Upper lobe of right lung (tissue), 1 donor: ENCODE data around the gene BRINP3. TPM values are rescaled to one million over a fixed set of nuclear protein-coding genes. Genes with fewer than 3 reads are reported as not detected.
"Not testable (repeated sequence)": the region's sequence is repeated elsewhere in the genome, so short reads cannot be mapped to it uniquely, and the experiment has no call there.

ENCODE experiments used
- ATAC-seq: fragments of 200-7000 bp; cut with Tn5 transposase; one replicate; pipeline ENCODE4 v1.9.1; 2020; ENCODE audit warnings: mild to moderate bottlenecking, moderate library complexity
- DNase-seq: peaks from one replicate; pipeline ENCODE4 v3.0.0-alpha.2; 2020
- H3K27ac ChIP-seq: fragments of 200-600 bp; one replicate; pipeline ENCODE4 v1.8.0; 2022
- H3K27me3 ChIP-seq: fragments of 200-600 bp; one replicate; pipeline ENCODE4 v1.8.0; 2022; ENCODE audit warnings: mild to moderate bottlenecking
- H3K36me3 ChIP-seq: fragments of 200-600 bp; one replicate; pipeline ENCODE4 v1.8.0; 2022
- H3K4me1 ChIP-seq: fragments of 200-600 bp; one replicate; pipeline ENCODE4 v1.8.0; 2022
- H3K4me3 ChIP-seq: fragments of 200-600 bp; one replicate; pipeline ENCODE4 v1.8.0; 2022; ENCODE audit warnings: mild to moderate bottlenecking
- H3K9me3 ChIP-seq: fragments of 200-600 bp; one replicate; pipeline ENCODE4 v1.8.0; 2022
- intact Hi-C: fragments of 100-400 bp; cut with DNase I; formaldehyde crosslinking; loops from one replicate; pipeline ENCODE4 v1.11.0; 2022
- long read RNA-seq: library from polyadenylated mRNA; unstranded; transcript quantifications from one replicate; pipeline ENCODE4 v2.0.0, GENCODE V29; 2021
- total RNA-seq: library from RNA; stranded (reverse); fragmentation: NEBNext Ultra II Directional; extraction: Animal tissue kit (Norgen Biotek cat#: 25700); gene quantifications from one replicate; pipeline ENCODE4 v1.2.1, GENCODE V29; 2021
- TF ChIP-seq, protein P1 (sequence below): fragments of 200-600 bp; IDR thresholded peaks from one replicate; pipeline ENCODE4 v1.8.0; 2022; ENCODE audit warnings: antibody characterized with exemption
- donor health status: DM: no; HTN: yes; CAD: no; lungs with severe emphysema.

The BRINP3 gene
- total RNA-seq: 1.2 TPM
- long read RNA-seq, partial matches to known transcripts: 0 of 2 reads
- long read RNA-seq, other reads (novel, unspliced or antisense): 2 of 2 reads

DNA sequence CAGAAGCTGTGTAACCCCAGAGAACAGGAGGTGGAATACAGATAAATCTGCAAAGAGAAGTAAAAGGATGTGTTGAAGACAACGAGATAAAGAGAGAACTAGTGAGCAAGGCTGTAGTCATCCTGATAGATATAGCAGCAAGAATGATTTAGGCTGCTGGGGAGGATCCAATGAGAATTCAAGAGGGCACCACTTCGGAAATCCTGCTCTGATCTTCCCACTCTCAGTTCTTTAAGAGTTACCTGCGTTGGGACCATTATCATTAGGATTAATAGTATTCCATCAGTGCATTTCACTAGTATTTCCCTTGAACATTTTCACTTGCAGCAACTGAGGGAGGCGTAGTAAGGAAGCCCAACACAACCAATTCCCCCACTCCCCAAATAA is at the start of gene BRINP3:
Gene BRINP3, minus strand, starts transcription at position 103 of the 387 bp plus-strand sequence.
- TF ChIP-seq, protein P1, sequence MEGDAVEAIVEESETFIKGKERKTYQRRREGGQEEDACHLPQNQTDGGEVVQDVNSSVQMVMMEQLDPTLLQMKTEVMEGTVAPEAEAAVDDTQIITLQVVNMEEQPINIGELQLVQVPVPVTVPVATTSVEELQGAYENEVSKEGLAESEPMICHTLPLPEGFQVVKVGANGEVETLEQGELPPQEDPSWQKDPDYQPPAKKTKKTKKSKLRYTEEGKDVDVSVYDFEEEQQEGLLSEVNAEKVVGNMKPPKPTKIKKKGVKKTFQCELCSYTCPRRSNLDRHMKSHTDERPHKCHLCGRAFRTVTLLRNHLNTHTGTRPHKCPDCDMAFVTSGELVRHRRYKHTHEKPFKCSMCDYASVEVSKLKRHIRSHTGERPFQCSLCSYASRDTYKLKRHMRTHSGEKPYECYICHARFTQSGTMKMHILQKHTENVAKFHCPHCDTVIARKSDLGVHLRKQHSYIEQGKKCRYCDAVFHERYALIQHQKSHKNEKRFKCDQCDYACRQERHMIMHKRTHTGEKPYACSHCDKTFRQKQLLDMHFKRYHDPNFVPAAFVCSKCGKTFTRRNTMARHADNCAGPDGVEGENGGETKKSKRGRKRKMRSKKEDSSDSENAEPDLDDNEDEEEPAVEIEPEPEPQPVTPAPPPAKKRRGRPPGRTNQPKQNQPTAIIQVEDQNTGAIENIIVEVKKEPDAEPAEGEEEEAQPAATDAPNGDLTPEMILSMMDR: no peak
- no peak within 1 kb of the TSS for H3K27ac ChIP-seq
- peaks cover 23% of the 10 kb centered on the region for H3K27me3 ChIP-seq
- no peaks in the 10 kb centered on the region for H3K9me3 ChIP-seq
- intact Hi-C loops: no loop called here
- no peaks in the 10 kb centered on the region for H3K36me3 ChIP-seq
- ATAC-seq: no peak
- H3K4me1 ChIP-seq: peaks cover 10% of the 10 kb centered on the region
- peak within 1 kb of the TSS; percentile 25 for H3K4me3 ChIP-seq
- no peak for DNase-seq

DNA sequence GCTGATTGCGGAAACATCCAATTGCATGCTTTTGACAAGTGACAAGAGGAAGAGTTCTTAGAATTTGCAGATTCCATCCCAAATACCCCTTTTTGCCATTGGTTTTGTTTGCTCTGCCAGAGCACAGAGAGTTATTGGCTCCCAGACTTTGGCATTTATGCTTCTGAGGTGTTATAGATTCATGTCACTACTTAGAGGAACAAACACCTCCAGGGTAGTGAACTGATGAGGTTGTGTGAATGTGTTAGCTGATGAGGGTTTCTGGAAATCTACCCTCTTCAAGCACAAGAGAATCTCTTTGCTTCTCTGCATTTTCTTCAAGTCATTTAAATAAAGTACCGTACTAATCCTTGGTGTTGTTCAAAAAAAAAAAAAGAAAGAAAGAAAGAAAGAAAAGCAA is 33.9 kb upstream of the BRINP3 start:
- Histone ChIP-seq H3K4me1 (no peaks in the 10 kb centered on the region), H3K27me3 (no peaks in the 10 kb centered on the region), H3K9me3 (no peaks in the 10 kb centered on the region), H3K36me3 (no peaks in the 10 kb centered on the region), H3K27ac (no peak overlapping the region), H3K4me3 (no peak overlapping the region)
- intact Hi-C loops: no loop called here
- TF ChIP-seq, protein P1: no peak
- no peak for DNase-seq
- ATAC-seq: no peak

DNA sequence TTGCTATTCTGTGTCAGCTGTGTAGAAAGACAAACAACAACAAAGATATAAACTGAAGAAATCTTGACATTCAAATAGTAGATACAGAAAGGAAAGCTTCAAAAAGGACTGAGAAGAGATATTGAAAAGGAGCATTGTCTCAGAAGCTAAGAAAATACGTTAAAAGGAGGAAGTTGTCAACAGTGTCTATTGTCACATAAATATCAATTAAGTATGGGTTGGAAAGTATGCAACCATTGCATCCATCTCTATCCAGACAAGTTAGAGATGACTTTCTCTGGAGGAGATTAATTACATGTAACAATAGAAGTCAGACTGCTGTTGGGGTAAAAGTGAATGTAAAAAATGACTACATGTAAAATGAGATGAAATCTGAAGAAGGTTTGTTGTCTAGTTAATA is 29.7 kb upstream of the BRINP3 start:
- TF ChIP-seq, protein P1: no peak
- Histone ChIP-seq H3K27ac (no peak overlapping the region), H3K4me3 (no peak overlapping the region), H3K9me3 (no peaks in the 10 kb centered on the region), H3K27me3 (no peaks in the 10 kb centered on the region), H3K36me3 (no peaks in the 10 kb centered on the region), H3K4me1 (no peaks in the 10 kb centered on the region)
- ATAC-seq (no peak), DNase-seq (no peak)
- intact Hi-C loops: no loop called here

DNA sequence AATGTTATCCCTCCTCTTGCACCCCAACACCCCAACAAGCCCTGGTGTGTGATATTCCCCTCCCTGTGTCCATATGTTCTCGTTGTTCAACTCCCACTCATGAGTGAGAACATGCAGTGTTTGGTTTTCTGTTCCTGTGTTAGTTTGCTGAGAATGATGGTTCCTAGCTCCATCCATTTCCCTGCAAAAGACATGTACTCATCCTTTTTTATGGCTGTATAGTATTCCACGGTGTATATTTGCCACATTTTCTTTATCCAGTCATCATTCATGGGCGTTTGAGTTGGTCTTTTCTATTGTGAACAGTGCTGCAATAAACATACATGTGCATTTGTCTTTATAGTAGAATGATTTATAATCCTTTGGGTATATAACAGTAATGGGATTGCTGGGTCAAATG is 26.9 kb upstream of the BRINP3 start:
- ATAC-seq, H3K4me1 ChIP-seq, H3K36me3 ChIP-seq, H3K4me3 ChIP-seq, intact Hi-C loops, H3K27ac ChIP-seq, DNase-seq, H3K27me3 ChIP-seq, H3K9me3 ChIP-seq: not testable (repeated sequence)

DNA sequence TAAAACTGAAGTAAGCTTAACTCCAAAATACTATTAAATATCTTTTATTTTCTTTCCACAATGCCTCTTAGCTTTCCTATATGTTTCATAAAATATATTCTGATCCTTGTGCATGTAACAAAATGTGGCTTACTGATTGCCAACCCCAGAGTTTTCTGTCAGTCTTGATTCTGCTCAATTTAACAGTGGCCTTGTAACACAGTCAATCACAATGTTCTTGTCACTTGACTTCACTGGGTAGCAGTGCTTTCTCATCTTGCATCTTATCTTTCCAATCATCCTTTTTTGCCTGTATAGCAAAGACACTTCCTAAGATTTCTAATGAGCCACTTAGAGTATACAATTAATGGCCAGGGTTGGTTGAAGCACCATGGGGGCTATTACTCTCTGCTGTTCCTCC is 19.9 kb upstream of the BRINP3 start:
- Histone ChIP-seq H3K4me1 (no peaks in the 10 kb centered on the region), H3K4me3 (no peak overlapping the region), H3K9me3 (no peaks in the 10 kb centered on the region), H3K36me3 (no peaks in the 10 kb centered on the region), H3K27me3 (no peaks in the 10 kb centered on the region), H3K27ac (no peak overlapping the region)
- intact Hi-C loops: no loop called here
- DNase-seq (no peak), ATAC-seq (no peak)
- TF ChIP-seq, protein P1: no peak

DNA sequence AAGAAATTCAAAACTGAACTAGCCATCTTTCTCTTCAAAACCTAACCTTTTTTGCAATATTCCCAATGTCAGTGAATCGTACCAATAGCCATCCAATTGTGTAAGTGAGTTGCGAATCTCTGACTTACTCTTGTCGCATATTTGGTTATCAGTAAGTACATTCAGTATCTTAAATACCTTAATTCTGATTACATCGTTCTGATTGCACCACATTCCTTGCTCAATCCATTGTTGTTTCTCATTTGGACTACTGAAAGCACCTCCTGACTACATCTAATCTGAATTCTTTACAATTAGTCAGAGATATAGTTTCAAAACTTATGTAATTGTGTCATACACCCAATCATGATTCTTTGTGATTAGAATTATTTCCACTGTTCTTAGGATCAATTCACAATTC is 16.8 kb upstream of the BRINP3 start:
- TF ChIP-seq, protein P1: no peak

More for the DNA sequence above, 16.8 kb upstream of the BRINP3 start:
- no peaks in the 10 kb centered on the region for H3K36me3 ChIP-seq
- no peak overlapping the region for H3K27ac ChIP-seq
- intact Hi-C loops: no loop called here
- DNase-seq (no peak), ATAC-seq (no peak)
- no peaks in the 10 kb centered on the region for H3K9me3 ChIP-seq
- H3K4me1 ChIP-seq: no peaks in the 10 kb centered on the region
- no peak overlapping the region for H3K4me3 ChIP-seq
- H3K27me3 ChIP-seq: no peaks in the 10 kb centered on the region
